Vagina (tissue), 2 donors: ENCODE measurements around the gene CAST.

Experiments used
- POLR2A ChIP-seq, 2 donors: fragments of 450-650 bp; IDR thresholded peaks; one replicate each; pipeline ENCODE4 v1.6.1; 2017; ENCODE audit warnings: antibody characterized with exemption in 2 of 2, mild to moderate bottlenecking in 2 of 2, moderate library complexity in 2 of 2
- POLR2AphosphoS5 ChIP-seq, 2 donors: sonication (generic); formaldehyde crosslinking; IDR thresholded peaks; one replicate each; pipeline ENCODE4 v1.9.0; 2017; ENCODE audit warnings: antibody characterized with exemption in 2 of 2, mild to moderate bottlenecking in 2 of 2, low read depth in 1 of 2; ENCODE audit not compliant: insufficient read depth in 1 of 2
- TF ChIP-seq, protein P1 (sequence below), 3 experiments: fragments of 450-650 bp in 2 of 3; fragments of 200-600 bp in 1 of 3; sonication (generic) in 1 of 3; IDR thresholded peaks; one replicate each; pipeline ENCODE4 v1.5.1; 2017 to 2019; ENCODE audit warnings: antibody characterized with exemption in 3 of 3, mild to moderate bottlenecking in 2 of 3, moderate library complexity in 2 of 3

DNA sequence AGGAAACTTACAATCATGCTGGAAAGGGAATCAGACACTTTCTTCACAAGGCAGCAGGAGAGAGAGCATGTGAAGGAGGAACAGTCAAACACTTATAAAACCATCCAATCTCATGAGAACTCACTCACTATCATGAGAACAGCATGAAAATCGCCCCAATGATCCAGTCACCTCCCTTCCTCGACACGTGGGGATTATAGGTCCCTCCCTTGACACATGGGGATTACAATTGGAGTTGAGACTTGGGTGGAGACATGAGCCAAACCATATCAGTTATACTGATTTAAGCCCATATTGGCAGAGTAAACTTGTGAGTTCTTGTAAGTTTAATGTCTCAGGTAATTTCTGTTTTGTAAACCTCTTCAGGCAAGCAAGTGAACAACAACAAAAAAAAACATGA, 74.8 kb downstream of the CAST start:
- TF ChIP-seq, protein P1, sequence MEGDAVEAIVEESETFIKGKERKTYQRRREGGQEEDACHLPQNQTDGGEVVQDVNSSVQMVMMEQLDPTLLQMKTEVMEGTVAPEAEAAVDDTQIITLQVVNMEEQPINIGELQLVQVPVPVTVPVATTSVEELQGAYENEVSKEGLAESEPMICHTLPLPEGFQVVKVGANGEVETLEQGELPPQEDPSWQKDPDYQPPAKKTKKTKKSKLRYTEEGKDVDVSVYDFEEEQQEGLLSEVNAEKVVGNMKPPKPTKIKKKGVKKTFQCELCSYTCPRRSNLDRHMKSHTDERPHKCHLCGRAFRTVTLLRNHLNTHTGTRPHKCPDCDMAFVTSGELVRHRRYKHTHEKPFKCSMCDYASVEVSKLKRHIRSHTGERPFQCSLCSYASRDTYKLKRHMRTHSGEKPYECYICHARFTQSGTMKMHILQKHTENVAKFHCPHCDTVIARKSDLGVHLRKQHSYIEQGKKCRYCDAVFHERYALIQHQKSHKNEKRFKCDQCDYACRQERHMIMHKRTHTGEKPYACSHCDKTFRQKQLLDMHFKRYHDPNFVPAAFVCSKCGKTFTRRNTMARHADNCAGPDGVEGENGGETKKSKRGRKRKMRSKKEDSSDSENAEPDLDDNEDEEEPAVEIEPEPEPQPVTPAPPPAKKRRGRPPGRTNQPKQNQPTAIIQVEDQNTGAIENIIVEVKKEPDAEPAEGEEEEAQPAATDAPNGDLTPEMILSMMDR (IDR thresholded peaks at IDR 0.05), result no peak
- no peak for TF ChIP-seq POLR2AphosphoS5 (IDR thresholded peaks at IDR 0.05; ENCODE audit: insufficient read depth in 1 of 2, low read depth in 1 of 2)
- TF ChIP-seq POLR2A (IDR thresholded peaks at IDR 0.05), result no peak
